GM23338 (cell line): ENCODE measurements around the gene RBM3. TPM values are rescaled to one million over a fixed set of nuclear protein-coding genes. Genes with fewer than 3 reads are reported as not detected.

ENCODE experiments used
- ATAC-seq: fragments of 200-7000 bp; cut with Tn5 transposase; 3 replicates; pipeline ENCODE4 v1.9.1; 2020
- DNase-seq: peaks from one replicate; pipeline ENCODE4 v3.0.0-alpha.2; 2015; ENCODE audit warnings: low spot score
- H2AFZ ChIP-seq: fragments of 200-600 bp; sonication (generic); 2 replicates; pipeline ENCODE4 v1.8.0; 2016; ENCODE audit warnings: antibody characterized with exemption, mild to moderate bottlenecking, moderate library complexity
- H3F3A ChIP-seq: fragments of 200-600 bp; sonication (generic); replicated peaks from 2 replicates; pipeline ENCODE4 v1.8.0; 2017; ENCODE audit warnings: antibody characterized with exemption, mixed run types, low read depth
- H3K27ac ChIP-seq: fragments of 200-600 bp; sonication (generic); 2 replicates; pipeline ENCODE4 v1.6.1; 2016; ENCODE audit warnings: low read depth
- H3K27me3 ChIP-seq: fragments of 200-600 bp; sonication (generic); 2 replicates; pipeline ENCODE4 v1.8.0; 2016; ENCODE audit warnings: mild to moderate bottlenecking, mixed run types, moderate library complexity; ENCODE audit not compliant: insufficient read depth
- H3K36me3 ChIP-seq: fragments of 200-600 bp; sonication (generic); 2 replicates; pipeline ENCODE4 v1.8.0; 2016; ENCODE audit warnings: mild to moderate bottlenecking; ENCODE audit not compliant: insufficient read depth
- H3K4me1 ChIP-seq: fragments of 200-600 bp; sonication (generic); 2 replicates; pipeline ENCODE4 v1.8.0; 2016; ENCODE audit warnings: mild to moderate bottlenecking, moderate library complexity; ENCODE audit not compliant: insufficient read depth
- H3K4me2 ChIP-seq: fragments of 200-600 bp; sonication (generic); 2 replicates; pipeline ENCODE4 v1.7.1; 2017; ENCODE audit warnings: mixed run types
- H3K4me3 ChIP-seq: fragments of 200-600 bp; sonication (generic); 2 replicates; pipeline ENCODE4 v1.6.1; 2016; ENCODE audit warnings: mixed run types
- H3K79me2 ChIP-seq: fragments of 200-600 bp; sonication (generic); replicated peaks from 2 replicates; pipeline ENCODE4 v1.8.0; 2017; ENCODE audit warnings: mild to moderate bottlenecking; ENCODE audit not compliant: insufficient read depth
- H3K9me2 ChIP-seq: fragments of 200-600 bp; sonication (generic); 2 replicates; pipeline ENCODE4 v1.8.0; 2017; ENCODE audit not compliant: insufficient read depth
- H4K20me1 ChIP-seq: fragments of 200-600 bp; sonication (generic); replicated peaks from 2 replicates; pipeline ENCODE4 v1.8.0; 2017; ENCODE audit warnings: mild to moderate bottlenecking; ENCODE audit not compliant: insufficient read depth
- H3K27ac Mint-ChIP-seq: 2 replicates; pipeline ENCODE4 v1.8.0; 2020; ENCODE audit warnings: inconsistent platforms, mild to moderate bottlenecking, moderate library complexity, mixed read lengths
- H3K27me3 Mint-ChIP-seq: 3 replicates; pipeline ENCODE4 v1.8.0; 2022; ENCODE audit warnings: low read depth, mild to moderate bottlenecking, moderate library complexity, mixed read lengths, inconsistent platforms; ENCODE audit not compliant: insufficient read depth, poor library complexity
- H3K36me3 Mint-ChIP-seq: 3 replicates; pipeline ENCODE4 v1.8.0; 2021; ENCODE audit warnings: low read depth, mild to moderate bottlenecking, inconsistent platforms, moderate library complexity, mixed read lengths
- H3K4me1 Mint-ChIP-seq: 3 replicates; pipeline ENCODE4 v1.8.0; 2020; ENCODE audit warnings: mild to moderate bottlenecking, inconsistent platforms, mixed read lengths
- H3K4me3 Mint-ChIP-seq: 3 replicates; pipeline ENCODE4 v1.8.0; 2021; ENCODE audit warnings: moderate library complexity, mild to moderate bottlenecking, inconsistent platforms, mixed read lengths
- H3K9me3 Mint-ChIP-seq: 3 replicates; pipeline ENCODE4 v1.8.0; 2020; ENCODE audit warnings: moderate library complexity, mild to moderate bottlenecking, inconsistent platforms, mixed read lengths
- CREB1 ChIP-seq: fragments of 250-450 bp; sonication (Bioruptor Pico); IDR thresholded peaks from 2 replicates; pipeline ENCODE4 v1.5.0; 2020; ENCODE audit warnings: low read depth, mild to moderate bottlenecking, moderate library complexity
- EZH2 ChIP-seq: fragments of 200-600 bp; sonication (generic); IDR thresholded peaks from one replicate; pipeline ENCODE4 v1.8.0; 2017; ENCODE audit warnings: antibody characterized with exemption, mild to moderate bottlenecking, low read depth; ENCODE audit not compliant: unreplicated experiment
- EZH2phosphoT487 ChIP-seq: fragments of 200-600 bp; sonication (generic); IDR thresholded peaks from one replicate; pipeline ENCODE4 v1.8.1; 2018; ENCODE audit warnings: antibody characterized with exemption; ENCODE audit not compliant: unreplicated experiment
- JUNB ChIP-seq: IDR thresholded peaks from one replicate; pipeline ENCODE4 v1.6.1; 2016; ENCODE audit warnings: antibody characterized with exemption; ENCODE audit not compliant: unreplicated experiment
- NANOG ChIP-seq: IDR thresholded peaks from 2 replicates; pipeline ENCODE4 v1.6.1; 2016; ENCODE audit warnings: antibody characterized with exemption, borderline replicate concordance
- POLR2AphosphoS5 ChIP-seq: IDR thresholded peaks from 2 replicates; pipeline ENCODE4 v1.6.1; 2016; ENCODE audit warnings: antibody characterized with exemption, low read depth
- STAT1 ChIP-seq: IDR thresholded peaks from one replicate; pipeline ENCODE4 v1.6.1; 2016; ENCODE audit warnings: antibody characterized with exemption; ENCODE audit not compliant: unreplicated experiment
- ZNF114 ChIP-seq: fragments of 250-450 bp; sonication (Bioruptor Pico); IDR thresholded peaks from 2 replicates; pipeline ENCODE4 v1.5.0; 2020; ENCODE audit warnings: mild to moderate bottlenecking, moderate library complexity
- ZNF331 ChIP-seq: fragments of 250-450 bp; sonication (Bioruptor Pico); IDR thresholded peaks from 2 replicates; pipeline ENCODE4 v1.5.0; 2020; ENCODE audit warnings: low read depth, mild to moderate bottlenecking, moderate library complexity
- polyA plus RNA-seq: library from polyadenylated mRNA; unstranded; fragments of >200 nt; fragmentation: Nextera tagmentation; extraction: Ambion mirVana; gene quantifications from 2 replicates; pipeline ENCODE4 v1.2.1, GENCODE V29; 2016
- total RNA-seq: library from RNA; depleted of rRNA; stranded (reverse); fragments of >200 nt; shearing (Covaris generic); gene quantifications from 2 replicates; pipeline ENCODE4 v1.2.3, GENCODE V29; 2014
- TF ChIP-seq, protein P1 (sequence below), 2 experiments: fragments of 200-600 bp in 1 of 2; sonication (generic) in 1 of 2; conservative IDR thresholded peaks; 2 replicates each; pipeline versions ENCODE4 v1.5.1 to v1.6.1; 2016 to 2017; ENCODE audit warnings: antibody characterized with exemption in 2 of 2, low read depth in 2 of 2, mild to moderate bottlenecking in 2 of 2, moderate library complexity in 1 of 2
- TF ChIP-seq, protein P2 (sequence below): fragments of 250-450 bp; sonication (Bioruptor Pico); IDR thresholded peaks from 2 replicates; pipeline ENCODE4 v1.5.0; 2020; ENCODE audit warnings: mild to moderate bottlenecking, moderate library complexity
- TF ChIP-seq, protein P3 (sequence below): IDR thresholded peaks from 2 replicates; pipeline ENCODE4 v1.6.1; 2016; ENCODE audit warnings: antibody characterized with exemption
- TF ChIP-seq, protein P4 (sequence below): IDR thresholded peaks from one replicate; pipeline ENCODE4 v1.6.1; 2018; ENCODE audit warnings: antibody characterized with exemption; ENCODE audit not compliant: unreplicated experiment

RBM3 gene
- total and polyA plus RNA-seq, 2 experiments from 2014 or later = 77.5 to 103 TPM

DNA sequence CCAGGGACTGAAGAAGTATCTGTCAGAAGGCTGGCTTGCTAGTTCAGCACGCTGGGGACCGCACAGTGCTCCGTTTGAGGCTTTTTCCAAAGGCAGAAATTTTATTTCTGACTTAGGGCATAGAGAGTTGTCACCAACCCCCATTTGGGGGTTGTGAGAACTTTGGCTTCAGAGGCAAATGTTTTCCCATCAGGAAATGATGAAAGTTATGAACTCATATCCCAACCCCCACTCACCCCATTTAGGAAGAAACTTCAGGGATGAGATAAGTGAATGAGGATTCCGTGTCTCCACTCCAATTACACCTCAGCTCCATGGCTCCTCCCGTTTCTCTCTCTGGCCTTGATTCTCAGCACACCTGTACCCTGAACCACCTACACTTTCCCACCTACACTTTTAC lies 18.7 kb downstream of the RBM3 start:
- Mint-ChIP-seq H3K27me3 (peaks cover 3% of the 10 kb centered on the region), H3K9me3 (no peaks in the 10 kb centered on the region), H3K4me1 (peaks cover under 1% of the 10 kb centered on the region; the same call in 1 of the 3 replicates), H3K4me3 (no peak overlapping the region), H3K27ac (no peak overlapping the region), H3K36me3 (no peaks in the 10 kb centered on the region)
- Histone ChIP-seq H2AFZ (no peak overlapping the region), H3K36me3 (no peaks in the 10 kb centered on the region), H3K79me2 (no peaks in the 10 kb centered on the region), H3K4me3 (no peak overlapping the region), H3K9me2 (no peaks in the 10 kb centered on the region), H3K4me2 (no peak overlapping the region), H4K20me1 (no peaks in the 10 kb centered on the region), H3F3A (no peaks in the 10 kb centered on the region), H3K27ac (no peak overlapping the region), H3K27me3 (no peaks in the 10 kb centered on the region), H3K4me1 (no peaks in the 10 kb centered on the region)
- ATAC-seq (no peak), DNase-seq (no peak)
- TF ChIP-seq NANOG (no peak), STAT1 (no peak), CREB1 (no peak), EZH2phosphoT487 (no peak), EZH2 (no peak), JUNB (no peak), ZNF331 (CRISPR knock-in tag) (no peak), ZNF114 (CRISPR knock-in tag) (no peak), POLR2AphosphoS5 (no peak)
- TF ChIP-seq, protein P1, sequence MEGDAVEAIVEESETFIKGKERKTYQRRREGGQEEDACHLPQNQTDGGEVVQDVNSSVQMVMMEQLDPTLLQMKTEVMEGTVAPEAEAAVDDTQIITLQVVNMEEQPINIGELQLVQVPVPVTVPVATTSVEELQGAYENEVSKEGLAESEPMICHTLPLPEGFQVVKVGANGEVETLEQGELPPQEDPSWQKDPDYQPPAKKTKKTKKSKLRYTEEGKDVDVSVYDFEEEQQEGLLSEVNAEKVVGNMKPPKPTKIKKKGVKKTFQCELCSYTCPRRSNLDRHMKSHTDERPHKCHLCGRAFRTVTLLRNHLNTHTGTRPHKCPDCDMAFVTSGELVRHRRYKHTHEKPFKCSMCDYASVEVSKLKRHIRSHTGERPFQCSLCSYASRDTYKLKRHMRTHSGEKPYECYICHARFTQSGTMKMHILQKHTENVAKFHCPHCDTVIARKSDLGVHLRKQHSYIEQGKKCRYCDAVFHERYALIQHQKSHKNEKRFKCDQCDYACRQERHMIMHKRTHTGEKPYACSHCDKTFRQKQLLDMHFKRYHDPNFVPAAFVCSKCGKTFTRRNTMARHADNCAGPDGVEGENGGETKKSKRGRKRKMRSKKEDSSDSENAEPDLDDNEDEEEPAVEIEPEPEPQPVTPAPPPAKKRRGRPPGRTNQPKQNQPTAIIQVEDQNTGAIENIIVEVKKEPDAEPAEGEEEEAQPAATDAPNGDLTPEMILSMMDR (conservative IDR thresholded peaks at IDR 0.05; ENCODE audit: low read depth in 2 of 2) = no peak
- TF ChIP-seq, protein P2, sequence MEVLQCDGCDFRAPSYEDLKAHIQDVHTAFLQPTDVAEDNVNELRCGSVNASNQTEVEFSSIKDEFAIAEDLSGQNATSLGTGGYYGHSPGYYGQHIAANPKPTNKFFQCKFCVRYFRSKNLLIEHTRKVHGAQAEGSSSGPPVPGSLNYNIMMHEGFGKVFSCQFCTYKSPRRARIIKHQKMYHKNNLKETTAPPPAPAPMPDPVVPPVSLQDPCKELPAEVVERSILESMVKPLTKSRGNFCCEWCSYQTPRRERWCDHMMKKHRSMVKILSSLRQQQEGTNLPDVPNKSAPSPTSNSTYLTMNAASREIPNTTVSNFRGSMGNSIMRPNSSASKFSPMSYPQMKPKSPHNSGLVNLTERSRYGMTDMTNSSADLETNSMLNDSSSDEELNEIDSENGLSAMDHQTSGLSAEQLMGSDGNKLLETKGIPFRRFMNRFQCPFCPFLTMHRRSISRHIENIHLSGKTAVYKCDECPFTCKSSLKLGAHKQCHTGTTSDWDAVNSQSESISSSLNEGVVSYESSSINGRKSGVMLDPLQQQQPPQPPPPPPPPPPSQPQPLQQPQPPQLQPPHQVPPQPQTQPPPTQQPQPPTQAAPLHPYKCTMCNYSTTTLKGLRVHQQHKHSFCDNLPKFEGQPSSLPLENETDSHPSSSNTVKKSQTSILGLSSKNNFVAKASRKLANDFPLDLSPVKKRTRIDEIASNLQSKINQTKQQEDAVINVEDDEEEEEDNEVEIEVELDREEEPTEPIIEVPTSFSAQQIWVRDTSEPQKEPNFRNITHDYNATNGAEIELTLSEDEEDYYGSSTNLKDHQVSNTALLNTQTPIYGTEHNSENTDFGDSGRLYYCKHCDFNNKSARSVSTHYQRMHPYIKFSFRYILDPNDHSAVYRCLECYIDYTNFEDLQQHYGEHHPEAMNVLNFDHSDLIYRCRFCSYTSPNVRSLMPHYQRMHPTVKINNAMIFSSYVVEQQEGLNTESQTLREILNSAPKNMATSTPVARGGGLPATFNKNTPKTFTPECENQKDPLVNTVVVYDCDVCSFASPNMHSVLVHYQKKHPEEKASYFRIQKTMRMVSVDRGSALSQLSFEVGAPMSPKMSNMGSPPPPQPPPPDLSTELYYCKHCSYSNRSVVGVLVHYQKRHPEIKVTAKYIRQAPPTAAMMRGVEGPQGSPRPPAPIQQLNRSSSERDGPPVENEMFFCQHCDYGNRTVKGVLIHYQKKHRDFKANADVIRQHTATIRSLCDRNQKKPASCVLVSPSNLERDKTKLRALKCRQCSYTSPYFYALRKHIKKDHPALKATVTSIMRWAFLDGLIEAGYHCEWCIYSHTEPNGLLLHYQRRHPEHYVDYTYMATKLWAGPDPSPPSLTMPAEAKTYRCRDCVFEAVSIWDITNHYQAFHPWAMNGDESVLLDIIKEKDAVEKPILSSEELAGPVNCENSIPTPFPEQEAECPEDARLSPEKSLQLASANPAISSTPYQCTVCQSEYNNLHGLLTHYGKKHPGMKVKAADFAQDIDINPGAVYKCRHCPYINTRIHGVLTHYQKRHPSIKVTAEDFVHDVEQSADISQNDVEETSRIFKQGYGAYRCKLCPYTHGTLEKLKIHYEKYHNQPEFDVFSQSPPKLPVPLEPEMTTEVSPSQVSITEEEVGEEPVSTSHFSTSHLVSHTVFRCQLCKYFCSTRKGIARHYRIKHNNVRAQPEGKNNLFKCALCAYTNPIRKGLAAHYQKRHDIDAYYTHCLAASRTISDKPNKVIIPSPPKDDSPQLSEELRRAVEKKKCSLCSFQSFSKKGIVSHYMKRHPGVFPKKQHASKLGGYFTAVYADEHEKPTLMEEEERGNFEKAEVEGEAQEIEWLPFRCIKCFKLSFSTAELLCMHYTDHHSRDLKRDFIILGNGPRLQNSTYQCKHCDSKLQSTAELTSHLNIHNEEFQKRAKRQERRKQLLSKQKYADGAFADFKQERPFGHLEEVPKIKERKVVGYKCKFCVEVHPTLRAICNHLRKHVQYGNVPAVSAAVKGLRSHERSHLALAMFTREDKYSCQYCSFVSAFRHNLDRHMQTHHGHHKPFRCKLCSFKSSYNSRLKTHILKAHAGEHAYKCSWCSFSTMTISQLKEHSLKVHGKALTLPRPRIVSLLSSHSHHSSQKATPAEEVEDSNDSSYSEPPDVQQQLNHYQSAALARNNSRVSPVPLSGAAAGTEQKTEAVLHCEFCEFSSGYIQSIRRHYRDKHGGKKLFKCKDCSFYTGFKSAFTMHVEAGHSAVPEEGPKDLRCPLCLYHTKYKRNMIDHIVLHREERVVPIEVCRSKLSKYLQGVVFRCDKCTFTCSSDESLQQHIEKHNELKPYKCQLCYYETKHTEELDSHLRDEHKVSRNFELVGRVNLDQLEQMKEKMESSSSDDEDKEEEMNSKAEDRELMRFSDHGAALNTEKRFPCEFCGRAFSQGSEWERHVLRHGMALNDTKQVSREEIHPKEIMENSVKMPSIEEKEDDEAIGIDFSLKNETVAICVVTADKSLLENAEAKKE (CRISPR knock-in tag) = no peak
- TF ChIP-seq, protein P3, sequence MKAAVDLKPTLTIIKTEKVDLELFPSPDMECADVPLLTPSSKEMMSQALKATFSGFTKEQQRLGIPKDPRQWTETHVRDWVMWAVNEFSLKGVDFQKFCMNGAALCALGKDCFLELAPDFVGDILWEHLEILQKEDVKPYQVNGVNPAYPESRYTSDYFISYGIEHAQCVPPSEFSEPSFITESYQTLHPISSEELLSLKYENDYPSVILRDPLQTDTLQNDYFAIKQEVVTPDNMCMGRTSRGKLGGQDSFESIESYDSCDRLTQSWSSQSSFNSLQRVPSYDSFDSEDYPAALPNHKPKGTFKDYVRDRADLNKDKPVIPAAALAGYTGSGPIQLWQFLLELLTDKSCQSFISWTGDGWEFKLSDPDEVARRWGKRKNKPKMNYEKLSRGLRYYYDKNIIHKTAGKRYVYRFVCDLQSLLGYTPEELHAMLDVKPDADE = no peak
- TF ChIP-seq, protein P4, sequence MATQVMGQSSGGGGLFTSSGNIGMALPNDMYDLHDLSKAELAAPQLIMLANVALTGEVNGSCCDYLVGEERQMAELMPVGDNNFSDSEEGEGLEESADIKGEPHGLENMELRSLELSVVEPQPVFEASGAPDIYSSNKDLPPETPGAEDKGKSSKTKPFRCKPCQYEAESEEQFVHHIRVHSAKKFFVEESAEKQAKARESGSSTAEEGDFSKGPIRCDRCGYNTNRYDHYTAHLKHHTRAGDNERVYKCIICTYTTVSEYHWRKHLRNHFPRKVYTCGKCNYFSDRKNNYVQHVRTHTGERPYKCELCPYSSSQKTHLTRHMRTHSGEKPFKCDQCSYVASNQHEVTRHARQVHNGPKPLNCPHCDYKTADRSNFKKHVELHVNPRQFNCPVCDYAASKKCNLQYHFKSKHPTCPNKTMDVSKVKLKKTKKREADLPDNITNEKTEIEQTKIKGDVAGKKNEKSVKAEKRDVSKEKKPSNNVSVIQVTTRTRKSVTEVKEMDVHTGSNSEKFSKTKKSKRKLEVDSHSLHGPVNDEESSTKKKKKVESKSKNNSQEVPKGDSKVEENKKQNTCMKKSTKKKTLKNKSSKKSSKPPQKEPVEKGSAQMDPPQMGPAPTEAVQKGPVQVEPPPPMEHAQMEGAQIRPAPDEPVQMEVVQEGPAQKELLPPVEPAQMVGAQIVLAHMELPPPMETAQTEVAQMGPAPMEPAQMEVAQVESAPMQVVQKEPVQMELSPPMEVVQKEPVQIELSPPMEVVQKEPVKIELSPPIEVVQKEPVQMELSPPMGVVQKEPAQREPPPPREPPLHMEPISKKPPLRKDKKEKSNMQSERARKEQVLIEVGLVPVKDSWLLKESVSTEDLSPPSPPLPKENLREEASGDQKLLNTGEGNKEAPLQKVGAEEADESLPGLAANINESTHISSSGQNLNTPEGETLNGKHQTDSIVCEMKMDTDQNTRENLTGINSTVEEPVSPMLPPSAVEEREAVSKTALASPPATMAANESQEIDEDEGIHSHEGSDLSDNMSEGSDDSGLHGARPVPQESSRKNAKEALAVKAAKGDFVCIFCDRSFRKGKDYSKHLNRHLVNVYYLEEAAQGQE = no peak
